HG02970 (cell line): ENCODE measurements around the gene MYMK.

ENCODE experiments used
- ATAC-seq: cut with Tn5 transposase; IDR thresholded peaks from one replicate; pipeline ENCODE4 v1.9.1; 2021; ENCODE audit warnings: mild to moderate bottlenecking, moderate library complexity, moderate number of reproducible peaks; ENCODE audit not compliant: unreplicated experiment, low FRiP score

The MYMK gene

DNA sequence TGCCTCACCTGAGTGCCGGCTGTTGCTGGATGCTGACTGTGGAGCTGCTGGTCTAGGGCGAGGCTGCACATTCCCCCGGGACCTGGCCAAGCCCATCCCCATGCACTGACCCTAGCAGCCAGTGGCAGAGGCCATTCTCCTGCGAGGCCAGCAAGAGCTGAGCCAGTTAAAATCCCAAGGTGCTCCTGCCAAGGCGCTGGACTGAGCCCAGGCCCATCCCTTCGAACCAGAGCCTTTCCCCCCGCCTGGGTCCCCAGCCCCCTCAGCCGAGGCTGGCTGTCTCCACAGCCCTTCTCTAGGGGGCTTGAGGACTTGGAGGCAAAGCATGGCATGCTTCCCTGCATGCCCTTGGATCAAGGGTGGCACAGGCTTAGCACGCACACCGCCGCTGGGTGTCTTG, 11.3 kb upstream of the MYMK start:
- no peak for ATAC-seq

- no peak for ATAC-seq
These were observed 10.6 kb upstream of the MYMK start for GRCh38 chr9:133535306-133535877.

DNA sequence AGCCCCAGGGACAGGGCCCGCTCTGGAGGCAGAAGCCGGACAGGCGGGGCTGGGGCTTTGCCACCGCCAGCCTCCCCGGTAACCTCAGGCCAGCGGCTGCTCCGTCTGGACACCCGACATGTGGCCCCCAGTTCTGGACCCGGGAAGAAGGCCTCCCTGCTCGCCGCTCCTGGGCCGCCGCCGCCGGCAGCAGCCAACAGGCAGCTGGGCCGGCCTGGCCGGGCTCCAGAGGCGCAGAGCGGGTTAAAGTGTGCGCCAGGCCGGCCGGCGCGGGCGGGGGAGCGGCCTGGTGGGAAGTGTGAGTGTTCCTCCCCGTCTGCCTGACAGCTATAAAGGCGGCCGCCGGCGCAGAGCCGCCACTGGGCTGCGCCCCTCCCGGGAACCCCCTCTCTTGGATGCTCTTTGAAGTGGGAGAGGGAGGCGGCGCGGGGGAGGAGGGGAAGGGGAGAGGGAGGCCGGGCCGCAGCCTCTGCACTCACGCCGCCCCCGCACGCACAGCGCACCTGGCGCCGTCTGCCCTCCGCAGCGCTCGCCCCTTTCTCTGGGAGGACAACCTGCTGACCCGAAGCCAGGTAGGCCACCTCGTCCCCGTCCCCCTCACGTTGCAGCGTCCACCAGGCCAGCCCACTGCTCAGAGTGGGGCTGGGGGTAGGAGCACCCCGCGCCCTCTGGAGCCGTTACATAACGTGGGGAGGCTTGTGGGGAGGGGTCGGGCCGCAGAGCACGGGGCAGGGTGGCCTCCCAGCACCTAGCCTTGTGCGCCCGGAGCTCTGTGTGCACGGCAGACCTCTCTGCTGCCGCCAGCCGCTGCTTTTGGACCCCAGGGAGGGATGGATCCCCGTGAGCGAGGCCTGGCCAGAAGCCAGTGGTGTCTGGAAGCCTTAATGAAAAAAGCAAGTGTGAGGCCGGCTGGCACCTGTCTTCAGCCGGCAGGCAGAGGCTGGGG, 9.9 kb upstream of the MYMK start, which contains the start of gene ADAMTSL2:
ADAMTSL2 (plus strand) TSS at position 359 of the 946 bp plus-strand sequence. CDS start 2,009 bp downstream, outside the sequence.
- ATAC-seq: no peak

- no peak for ATAC-seq
These were observed 9.1 kb upstream of the MYMK start for GRCh38 chr9:133533857-133534256.

GRCh38 chr9:133532937-133533668, 8.3 kb upstream of the MYMK start:
- ATAC-seq: no peak

DNA sequence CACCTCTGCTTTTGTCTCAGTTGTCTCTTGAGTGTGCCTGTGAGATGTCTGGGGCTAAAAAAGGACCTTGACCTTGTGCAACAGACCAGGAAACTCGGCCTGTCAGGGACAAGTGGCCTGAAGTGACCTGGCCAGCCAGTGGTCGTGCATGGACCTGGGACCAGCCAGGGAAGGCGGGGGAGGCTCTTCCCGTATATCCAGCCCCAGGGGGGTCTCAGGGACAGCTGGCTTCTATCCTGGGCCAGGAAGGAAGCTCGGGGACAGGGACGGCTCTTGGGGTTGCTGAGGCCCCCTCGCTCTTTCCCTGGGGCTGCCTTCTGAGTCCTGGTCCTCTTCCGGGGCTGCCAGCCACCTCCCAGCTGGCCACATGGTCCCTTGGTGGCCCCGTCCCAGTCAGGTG, 6.5 kb upstream of the MYMK start:
- ATAC-seq: no peak

GRCh38 chr9:133529874-133530273, 5.1 kb upstream of the MYMK start:
- ATAC-seq: no peak

DNA sequence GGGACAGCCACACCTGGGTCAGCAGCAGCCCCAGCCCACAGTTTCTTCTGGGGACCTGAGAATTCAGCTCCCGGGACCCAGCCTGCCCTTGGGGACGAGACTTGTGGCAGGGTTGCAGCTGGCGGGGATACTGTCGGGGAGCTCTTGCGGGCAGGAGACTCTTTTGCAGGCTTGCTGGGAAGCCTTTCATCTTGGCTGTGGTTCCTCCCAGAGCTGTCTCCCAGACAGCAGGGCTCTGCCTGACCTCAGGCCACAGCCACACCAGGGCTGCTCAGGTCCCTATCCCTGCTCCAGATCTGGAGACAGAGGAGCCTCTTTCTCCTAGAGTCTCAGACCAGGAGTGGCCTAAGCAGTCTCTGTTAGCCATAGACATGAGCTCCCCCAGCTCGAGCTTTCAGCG, 4.7 kb upstream of the MYMK start:
- no peak for ATAC-seq

DNA sequence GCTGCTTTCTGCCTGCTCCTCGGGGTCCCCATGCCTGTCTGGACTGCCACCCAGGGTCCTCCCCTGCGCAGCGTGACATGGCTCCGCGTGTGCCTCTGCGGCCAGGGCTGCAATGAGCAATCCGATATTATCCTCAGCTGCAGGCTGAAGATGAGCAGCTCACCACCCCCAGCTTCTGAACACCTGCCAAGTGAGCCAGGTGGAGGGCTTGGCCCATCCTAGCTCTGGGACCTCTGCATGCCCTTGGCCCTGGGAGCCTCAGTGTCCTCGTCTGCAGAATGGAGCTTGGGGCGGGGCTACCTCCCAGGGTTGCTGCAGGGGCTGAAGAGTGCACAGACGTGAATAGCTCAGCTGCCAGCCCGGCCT, 4.1 kb upstream of the MYMK start:
- ATAC-seq: no peak

DNA sequence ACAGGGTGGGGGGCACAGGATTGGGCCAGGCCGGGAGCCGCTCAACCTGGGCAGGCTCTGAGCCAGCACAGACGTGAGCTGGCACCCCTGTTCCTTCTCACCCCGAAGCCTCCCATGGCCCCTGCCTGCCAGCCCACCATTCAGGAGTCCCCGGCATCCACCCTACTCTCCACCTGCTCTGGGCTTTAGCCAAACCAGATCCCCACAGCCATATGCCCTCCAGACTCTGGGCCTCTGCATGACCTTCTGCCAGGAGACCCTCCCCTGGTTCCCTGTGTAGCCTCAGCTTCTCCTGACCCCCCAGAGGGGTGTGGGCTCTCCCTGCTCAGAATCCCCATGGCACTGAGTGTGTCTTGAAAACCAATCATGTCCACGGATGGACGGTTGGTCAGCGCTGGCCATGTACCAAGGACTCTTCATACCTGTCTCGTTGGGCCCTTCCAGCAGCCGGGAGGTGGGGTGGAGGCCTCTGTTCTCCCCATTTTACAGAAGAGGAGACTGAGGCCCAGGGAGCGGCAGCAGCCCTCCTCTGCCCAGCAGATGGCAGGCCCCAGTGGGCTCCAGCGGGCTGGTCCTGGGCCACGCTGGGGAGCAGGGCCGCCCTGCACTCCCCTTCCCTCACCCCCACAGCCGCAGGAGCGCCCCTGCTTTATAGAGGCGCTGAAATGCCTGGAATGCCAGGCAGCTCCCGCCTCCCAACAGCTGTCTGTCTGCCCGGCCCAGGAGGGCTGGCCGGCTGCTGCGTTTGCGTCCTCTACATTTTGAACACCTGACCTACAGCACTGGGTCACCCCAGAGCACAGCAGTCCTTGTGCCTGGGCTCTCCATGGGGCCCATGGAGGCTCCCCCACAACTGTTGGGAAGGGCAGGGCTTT, 3.5 kb upstream of the MYMK start:
- no peak for ATAC-seq

- no peak for ATAC-seq
These were observed 2.7 kb upstream of the MYMK start for GRCh38 chr9:133527444-133527920.

DNA sequence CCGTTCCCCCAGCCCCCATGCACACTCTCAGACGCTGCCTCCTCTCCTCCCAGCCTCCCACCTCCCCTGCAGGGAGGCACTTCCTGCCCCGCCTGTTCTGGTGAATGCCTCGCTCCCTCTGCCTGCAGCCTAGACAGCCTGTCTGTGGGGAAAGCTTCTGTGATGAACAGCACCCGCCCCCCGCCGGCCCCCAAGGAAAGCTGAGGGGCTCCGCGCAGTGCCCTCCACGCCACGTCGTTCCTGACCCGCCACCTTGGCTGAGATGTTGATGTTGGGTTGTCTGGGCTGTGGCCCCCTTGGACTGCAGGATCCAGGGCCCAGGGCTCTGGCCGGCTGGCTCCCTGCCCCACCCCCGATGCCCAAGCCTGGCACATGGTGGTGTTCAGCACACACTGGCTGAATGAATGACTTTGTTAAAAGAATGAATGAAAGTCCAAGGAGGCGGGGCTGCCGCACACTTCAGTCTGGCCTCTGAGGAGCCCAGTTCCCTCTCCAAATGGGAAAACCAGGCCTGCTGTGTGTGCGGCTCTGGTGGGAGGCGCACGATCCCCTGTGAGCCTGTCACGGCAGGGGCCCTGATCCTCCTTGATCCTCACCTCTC, 2.1 kb upstream of the MYMK start:
- ATAC-seq: no peak

DNA sequence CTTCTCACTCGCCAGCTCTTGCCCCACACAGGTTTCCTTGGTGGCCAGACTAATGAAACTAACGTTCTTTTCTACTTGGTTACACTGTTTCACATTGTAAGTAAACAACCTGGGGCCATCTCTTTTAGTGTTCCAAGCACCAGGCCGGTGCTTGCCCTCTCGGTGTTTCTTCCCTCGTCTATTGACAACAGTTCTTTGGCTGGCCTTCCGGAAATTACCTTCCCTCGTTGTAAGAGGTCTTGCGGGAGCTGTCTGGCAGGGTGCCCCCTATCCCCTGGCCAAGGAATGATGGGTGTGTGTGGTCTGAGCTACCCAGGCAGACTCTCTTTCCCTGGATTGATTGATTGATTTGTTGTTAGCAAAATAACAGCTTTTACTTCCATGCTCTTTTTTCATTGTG, 918 bp upstream of the MYMK start:
- no peak for ATAC-seq

DNA sequence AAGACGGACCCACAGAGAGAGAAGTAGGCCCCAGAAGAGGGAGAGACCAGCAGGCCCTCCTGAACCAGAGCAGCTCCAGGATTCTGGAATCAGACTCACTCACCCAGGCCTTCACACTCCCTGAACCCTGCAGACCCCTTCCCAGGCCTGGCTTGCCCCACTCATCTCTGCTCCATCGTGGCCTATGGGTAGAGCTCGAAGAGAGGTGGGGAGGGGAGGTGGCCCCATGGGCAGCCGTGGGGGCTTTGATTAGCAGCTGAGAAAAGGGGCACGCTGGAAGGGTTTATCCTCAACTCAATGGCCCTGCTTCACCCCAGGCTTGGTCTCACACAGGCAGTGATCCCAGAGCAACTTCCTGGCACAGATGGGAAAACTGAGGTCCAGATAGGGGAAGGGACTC, 613 bp downstream of the MYMK start:
- no peak for ATAC-seq

GRCh38 chr9:133523106-133523505, 1.7 kb downstream of the MYMK start:
- ATAC-seq: no peak

GRCh38 chr9:133522073-133522910, 2.5 kb downstream of the MYMK start:
- ATAC-seq: no peak

DNA sequence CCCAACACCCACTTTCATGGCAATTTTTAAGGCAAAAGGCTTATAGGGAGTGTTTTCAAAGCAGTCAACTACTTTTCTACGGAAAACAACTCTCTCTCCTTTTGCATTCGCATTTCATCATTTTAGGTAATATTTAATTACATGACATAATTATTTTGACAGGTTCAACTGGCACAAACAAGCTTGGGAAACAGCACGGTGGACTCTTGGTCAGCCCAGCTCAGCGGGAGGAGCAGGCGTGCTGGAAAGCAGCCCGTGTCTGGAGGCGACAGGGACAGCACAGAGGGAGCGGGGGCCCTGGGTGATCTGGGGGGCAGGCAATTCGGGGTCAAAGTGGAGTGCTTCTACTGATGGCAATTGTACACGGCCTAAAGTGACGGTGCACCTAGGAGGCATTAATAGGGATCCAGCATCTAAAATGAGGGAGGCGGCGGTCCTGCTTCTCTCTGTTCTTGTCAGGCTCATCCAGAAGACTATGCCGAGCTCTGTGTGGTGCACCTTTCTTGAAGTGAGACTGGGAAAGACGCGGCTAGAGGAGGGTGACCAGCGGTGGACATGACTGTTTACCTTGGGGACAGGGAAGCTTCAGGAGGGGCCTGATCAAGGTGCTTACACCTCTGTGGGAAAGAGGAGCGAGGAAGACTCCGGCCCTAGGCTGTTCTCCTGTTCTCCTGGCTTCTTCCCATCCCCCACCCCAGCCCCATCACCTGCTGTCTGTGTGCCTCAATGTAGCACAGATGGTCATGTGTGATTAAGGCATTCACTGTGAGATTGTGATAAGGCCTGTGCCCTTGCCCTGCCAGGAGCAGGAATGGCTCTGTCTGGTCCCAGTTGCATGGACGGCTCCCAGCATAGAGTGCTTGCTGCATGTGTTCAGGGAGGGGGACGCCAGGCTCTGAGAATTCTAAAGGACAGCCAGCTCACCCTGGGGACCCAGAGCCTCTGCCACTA, 3.4 kb downstream of the MYMK start:
- no peak for ATAC-seq
